GM19099 (cell line): ENCODE data around the gene FADS2.
A peak's percentile ranks its signal among the peaks of the same experiment; 100 is the strongest.

Source experiments
- POLR2A ChIP-seq: IDR thresholded peaks from 3 replicates; pipeline ENCODE4 v1.6.1; 2011; ENCODE audit warnings: low read depth; ENCODE audit not compliant: insufficient read length; ENCODE audit errors: extremely low read depth

The FADS2 gene

GRCh38 chr11:61829806-61830205 lies 1.7 kb downstream of the FADS2 start:
- TF ChIP-seq POLR2A = no peak

GRCh38 chr11:61830237-61831105 lies 2.4 kb downstream of the FADS2 start:
- peak; percentile 1 for TF ChIP-seq POLR2A

- TF ChIP-seq POLR2A = peak; percentile 18
Measured at GRCh38 chr11:61832207-61832606, 4.1 kb downstream of the FADS2 start.

GRCh38 chr11:61832754-61833153 lies 4.7 kb downstream of the FADS2 start:
- no peak for TF ChIP-seq POLR2A

GRCh38 chr11:61833471-61833870 lies 5.4 kb downstream of the FADS2 start:
- TF ChIP-seq POLR2A = no peak

GRCh38 chr11:61833926-61834277 lies 5.8 kb downstream of the FADS2 start:
- no peak for TF ChIP-seq POLR2A

GRCh38 chr11:61834278-61835048 lies 6.4 kb downstream of the FADS2 start:
- TF ChIP-seq POLR2A = peak; percentile 71

GRCh38 chr11:61836193-61836592 lies 8.1 kb downstream of the FADS2 start:
- TF ChIP-seq POLR2A = no peak

GRCh38 chr11:61837411-61838005 lies 9.4 kb downstream of the FADS2 start:
- no peak for TF ChIP-seq POLR2A

GRCh38 chr11:61838501-61838900 lies 10.4 kb downstream of the FADS2 start:
- TF ChIP-seq POLR2A = no peak

- TF ChIP-seq POLR2A = no peak
Measured at GRCh38 chr11:61838921-61839320, 10.8 kb downstream of the FADS2 start.

GRCh38 chr11:61839742-61840141 lies 11.6 kb downstream of the FADS2 start:
- no peak for TF ChIP-seq POLR2A

- TF ChIP-seq POLR2A = no peak
Measured at GRCh38 chr11:61840371-61840770, 12.3 kb downstream of the FADS2 start.

GRCh38 chr11:61841636-61842527 lies 13.8 kb downstream of the FADS2 start:
- no peak for TF ChIP-seq POLR2A

- TF ChIP-seq POLR2A = no peak
Measured at GRCh38 chr11:61842528-61842820, 14.4 kb downstream of the FADS2 start.
